Activated CD4-positive, alpha-beta T cell treated with anti-CD3 and anti-CD28 coated beads, Interleukin-2, amount 50 U/mL, for 48 hours (primary cell): ENCODE data around the gene TNFAIP1.

Source experiments
- DNase-seq, 2 experiments: peaks; one replicate each; pipeline ENCODE4 v3.0.0-alpha.2; 2020

Gene TNFAIP1

GRCh38 chr17:28346746-28347246 is 11.2 kb downstream of the TNFAIP1 start:
- DNase-seq = no peak

DNA sequence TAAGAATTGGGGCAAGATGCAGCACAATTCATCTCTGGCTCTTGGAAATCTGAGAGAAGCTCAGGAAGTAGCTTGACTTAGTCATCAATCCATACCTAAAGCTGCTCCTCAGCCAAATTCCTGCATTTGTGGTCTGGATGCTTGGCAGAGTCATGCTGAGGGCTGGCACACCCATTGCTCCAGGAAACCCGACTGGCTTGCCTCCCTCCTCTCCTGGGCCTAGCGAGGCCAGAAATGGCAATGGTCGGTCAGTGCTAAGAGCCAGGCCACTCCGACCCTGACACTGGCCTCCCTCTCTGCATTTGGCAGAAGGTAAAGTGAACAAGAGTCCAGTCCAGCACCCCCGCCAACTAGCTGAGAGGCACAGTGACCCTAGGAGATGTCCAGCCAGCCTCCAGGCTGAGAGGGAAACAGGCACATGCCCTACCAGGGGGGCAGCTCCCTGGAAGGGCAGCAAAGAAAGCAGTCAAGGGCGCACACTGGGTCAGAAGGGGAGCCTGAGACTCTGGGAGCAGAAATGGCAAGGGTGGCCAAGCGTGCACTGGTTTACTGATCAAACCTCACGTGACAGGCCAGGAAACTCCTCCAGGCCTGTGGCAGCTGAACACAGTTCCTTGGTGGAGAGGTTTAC is 11.8 kb downstream of the TNFAIP1 start:
- no peak for DNase-seq

GRCh38 chr17:28348979-28349378 is 13.4 kb downstream of the TNFAIP1 start:
- DNase-seq = no peak

DNA sequence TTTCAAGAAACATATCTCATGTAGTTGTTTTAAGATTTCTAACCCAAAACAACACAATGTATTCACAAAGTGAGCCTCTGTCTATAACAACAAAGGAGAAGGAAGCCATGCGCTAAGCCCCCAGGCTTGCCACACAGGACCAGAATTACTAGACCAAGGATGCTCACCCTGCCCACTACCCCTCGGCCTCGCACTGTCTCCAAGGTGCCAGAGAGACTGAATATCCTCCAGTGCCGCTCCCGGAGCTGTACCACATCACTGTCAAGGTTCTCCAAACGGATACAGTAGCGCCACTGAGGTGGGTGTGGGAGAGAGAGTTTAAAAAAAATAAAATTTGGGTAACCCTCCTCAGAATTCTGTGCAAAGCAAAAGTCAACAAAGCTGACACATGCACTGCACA is 14.7 kb downstream of the TNFAIP1 start:
- DNase-seq = no peak

DNA sequence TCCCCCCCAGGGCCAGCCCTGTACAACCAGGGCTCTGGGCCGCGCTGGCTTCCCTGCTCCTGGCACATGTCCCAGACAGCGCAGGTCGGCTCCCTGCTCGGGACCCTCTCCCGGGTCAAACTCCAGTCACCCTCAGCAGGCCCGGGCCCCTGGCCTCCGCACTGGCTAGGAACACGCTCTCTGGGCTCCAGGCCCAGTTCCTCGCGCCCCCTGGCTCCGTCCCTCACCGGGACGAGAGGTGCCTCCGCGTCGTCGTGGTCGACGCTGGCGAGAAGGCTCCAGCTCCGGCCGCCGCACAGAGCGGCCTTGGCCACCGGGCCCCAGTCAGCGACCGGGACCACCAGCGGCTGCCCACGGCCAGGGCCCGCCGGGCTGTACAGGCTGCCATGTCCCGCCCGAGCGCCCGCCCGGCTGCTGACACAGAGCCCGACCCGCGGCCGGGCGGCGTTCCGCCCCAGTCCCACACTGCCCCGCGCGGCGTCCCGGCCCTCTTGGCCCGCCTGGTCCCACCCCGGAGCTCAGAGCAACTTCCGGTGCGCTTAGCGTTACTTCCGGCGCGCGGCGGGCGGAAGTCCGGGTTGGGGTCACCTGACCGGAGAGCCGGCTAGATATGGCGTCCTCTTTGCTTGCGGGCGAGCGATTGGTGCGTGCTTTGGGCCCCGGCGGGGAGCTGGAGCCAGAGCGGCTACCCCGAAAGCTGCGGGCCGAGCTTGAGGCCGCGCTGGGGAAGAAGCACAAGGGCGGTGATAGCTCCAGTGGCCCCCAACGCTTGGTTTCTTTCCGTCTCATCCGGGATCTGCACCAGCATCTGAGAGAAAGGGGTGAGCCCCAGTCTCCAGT is 21.7 kb downstream of the TNFAIP1 start, which contains the start of gene POLDIP2:
Gene POLDIP2, minus strand, starts transcription at position 467 of the 840 bp plus-strand sequence. Its CDS starts 79 bp downstream, at position 388.
- DNase-seq = peak; percentile 92 to 95

- DNase-seq = no peak
Measured at GRCh38 chr17:28357901-28358197, 22.3 kb downstream of the TNFAIP1 start.

DNA sequence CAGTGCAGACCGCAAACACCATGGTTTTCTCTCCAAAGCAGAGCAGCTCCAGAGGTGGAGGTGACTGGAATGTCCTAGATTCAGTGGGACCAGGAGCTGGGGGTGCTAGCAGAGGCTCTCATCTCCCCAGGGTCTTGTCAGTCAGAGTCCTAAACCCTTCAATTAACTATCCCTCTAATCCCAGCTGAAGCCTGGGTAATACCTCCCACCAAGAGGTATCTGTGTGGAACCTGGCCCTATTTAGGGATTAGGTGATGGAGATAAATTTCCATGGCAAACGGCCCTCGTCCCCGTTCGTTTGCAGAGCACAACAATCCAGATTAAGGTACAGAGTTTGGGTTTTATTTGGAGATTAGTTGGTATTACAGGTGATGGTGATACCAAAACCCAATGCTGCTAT is 27.6 kb downstream of the TNFAIP1 start:
- no peak for DNase-seq

DNA sequence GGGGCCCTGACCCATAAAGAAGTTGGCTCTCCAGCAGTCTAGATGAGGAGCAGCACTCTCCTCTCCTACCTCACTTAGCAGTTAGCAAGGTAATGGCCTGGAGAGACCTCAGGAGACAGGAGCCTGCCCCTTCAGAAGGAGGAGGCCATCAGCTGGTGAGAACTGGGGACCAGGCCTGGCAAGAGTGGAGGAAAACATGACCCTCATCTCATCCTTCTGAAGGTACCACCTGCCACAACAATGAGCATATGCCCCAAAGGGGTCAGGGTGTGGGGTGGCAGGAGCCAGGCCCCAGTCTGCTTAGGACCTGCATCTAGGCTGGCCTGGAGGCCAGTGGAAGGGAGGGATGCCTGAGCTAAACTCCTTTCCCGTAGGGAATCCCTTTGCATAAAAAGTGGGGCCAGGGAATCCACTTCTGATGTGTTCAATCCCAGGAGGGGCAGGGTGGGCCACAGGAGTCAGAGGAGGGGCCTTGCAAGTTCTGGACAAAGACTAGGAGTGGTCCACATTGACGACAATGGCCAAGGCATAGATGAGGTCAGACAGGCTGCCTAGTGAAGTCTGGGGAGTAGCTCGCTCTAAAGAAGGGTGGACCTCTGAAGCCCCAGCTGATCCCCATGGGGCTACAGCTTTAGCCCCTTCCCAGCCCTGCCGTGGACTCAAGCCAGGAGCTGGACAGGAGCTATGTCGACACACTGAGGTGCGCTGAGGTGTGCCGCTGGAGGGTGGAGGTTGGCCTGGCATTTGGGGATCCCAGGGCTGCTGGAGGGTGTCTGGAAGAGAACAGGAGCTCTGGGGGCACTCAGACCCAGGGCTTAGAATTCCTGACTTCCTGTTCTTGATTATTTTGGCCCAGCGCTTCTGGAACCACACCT is 28.5 kb downstream of the TNFAIP1 start:
- DNase-seq = no peak

- no peak for DNase-seq
Measured at GRCh38 chr17:28364665-28365363, 29.3 kb downstream of the TNFAIP1 start, which contains the start of gene SEBOX. TSS of gene SEBOX (minus strand) at chr17:28365199. CDS start at chr17:28365151, 48 bp downstream.

GRCh38 chr17:28365487-28365886 is 29.9 kb downstream of the TNFAIP1 start:
- no peak for DNase-seq

DNA sequence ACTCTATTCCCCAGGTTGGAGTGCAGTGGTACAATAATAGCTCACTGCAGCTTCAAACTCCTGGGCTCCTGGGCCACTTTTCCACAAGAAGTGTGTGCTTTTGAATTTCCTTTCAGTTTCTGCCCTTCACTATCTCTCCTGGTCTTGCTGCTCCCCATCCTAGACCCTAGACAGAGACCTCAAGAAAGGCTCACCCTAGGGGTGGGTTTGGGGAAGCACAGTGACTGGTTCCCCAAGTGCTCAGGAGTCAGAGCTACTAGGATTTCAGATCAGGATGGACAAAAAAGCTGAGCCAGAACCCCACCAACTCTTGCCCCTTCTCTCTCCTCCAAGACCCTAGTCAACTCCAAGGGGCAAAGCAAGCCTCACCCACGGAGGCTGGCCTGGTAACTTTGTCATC is 31.0 kb downstream of the TNFAIP1 start:
- DNase-seq = no peak

DNA sequence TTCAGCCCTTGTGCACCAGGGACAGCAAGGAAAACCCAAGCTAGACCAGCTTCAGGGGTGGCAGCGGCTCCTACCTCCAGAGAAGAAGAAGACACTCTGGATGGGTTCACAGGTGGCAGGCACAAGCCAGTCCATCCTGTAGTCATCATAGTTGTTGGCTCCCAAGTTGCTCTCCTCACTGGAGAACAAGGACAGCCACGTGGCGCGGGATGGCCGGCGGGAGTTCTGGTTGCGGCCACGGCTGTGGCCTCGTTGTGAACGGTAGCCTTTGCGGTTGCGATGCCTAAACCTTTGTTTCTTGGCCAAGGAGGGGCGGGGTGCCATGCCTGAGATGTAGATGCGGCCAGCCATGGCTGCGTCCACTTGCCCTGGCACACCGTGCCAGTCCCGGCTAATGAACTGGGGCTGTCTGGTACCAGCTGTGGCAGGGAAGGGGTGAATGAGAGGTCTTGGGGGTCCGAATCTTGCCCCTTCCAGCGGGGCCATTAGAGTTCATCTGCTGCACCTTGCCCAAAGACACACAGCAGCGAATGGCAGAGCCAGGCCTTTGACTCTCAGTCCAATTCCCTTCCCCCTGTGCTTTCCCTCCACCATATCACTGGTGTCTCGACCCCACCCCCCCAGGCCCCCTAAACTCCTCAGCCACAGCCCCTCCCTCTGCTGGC is 32.2 kb downstream of the TNFAIP1 start:
- DNase-seq = no peak

DNA sequence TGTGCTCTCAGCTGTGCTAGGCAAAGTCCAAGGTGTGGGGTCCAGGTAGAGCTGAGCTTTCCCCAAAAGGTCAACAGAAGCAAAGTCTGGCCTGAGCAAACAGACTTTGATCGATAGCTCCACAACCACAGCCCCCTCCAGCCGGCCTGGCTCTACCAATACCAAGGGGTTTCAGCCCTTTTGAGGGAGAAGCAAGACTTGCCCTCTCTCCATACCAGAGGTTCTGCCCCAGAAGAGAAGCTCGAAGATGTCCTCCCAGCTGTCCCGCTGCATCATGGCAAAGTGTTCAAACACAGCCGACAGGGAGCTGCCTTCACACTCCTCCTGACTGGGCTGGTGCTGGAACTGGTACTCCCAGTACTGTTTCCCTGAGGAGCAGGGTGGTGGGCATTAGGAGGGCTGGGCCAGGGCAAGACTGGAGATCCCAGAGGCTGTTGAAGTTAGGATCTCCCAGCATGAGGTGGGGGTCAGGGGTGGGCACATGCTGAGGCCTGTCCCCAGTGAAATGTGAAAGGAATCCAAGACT is 32.8 kb downstream of the TNFAIP1 start:
- DNase-seq = no peak

DNA sequence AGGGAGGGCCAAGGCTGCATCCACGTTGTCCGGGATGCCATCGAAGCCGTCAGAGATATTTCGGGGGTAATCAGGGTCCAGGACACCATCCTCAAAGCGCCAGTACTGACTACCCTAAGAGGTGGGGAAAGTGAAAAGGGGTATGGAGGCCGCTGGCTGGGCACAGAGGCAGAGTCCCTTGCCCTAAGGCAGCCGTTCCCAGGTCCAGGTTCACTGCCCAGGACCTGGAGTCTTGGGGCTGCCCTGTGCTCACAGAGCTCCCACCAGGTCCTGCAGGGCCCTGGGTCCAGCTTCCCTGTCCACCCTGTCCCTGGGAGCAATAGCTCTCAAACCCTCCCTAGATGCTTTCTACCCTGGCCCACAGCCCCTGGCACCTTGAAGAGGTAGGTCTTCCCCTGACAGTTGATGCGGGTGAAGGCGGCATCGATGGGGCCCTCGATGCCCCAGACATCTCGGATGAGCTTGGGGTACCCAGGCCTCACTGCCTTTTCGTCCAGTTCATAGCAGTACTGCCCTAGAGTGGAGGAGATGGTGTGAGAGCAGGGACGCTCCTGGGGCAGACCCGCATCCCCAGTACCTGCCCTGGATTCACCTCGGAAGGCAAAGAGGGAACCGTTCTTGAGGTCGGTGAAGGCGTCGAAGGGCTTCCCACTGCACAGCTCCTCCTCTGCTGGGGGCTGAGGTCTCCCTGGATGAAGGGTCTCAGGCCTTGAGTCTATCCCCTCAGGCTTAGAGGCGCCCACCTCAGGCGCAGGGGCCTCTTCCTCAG is 33.5 kb downstream of the TNFAIP1 start:
- no peak for DNase-seq

DNA sequence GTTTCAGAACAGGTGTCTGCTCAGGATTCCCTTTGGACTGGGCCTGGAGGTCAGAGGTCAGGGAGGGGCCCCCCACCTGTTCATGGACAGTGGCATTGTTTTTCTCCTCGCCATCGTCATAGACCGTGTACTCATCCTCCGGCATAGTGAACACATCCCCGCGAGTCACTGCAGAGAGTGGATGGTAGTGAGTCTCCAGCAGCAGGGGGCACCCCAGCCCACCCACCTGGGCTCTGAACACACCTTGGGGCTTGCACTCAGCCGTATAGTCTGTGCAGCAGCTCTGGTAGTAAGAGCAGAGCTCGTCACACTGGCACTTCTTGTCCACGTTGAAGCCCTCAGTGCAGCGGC is 34.1 kb downstream of the TNFAIP1 start:
- DNase-seq = no peak

DNA sequence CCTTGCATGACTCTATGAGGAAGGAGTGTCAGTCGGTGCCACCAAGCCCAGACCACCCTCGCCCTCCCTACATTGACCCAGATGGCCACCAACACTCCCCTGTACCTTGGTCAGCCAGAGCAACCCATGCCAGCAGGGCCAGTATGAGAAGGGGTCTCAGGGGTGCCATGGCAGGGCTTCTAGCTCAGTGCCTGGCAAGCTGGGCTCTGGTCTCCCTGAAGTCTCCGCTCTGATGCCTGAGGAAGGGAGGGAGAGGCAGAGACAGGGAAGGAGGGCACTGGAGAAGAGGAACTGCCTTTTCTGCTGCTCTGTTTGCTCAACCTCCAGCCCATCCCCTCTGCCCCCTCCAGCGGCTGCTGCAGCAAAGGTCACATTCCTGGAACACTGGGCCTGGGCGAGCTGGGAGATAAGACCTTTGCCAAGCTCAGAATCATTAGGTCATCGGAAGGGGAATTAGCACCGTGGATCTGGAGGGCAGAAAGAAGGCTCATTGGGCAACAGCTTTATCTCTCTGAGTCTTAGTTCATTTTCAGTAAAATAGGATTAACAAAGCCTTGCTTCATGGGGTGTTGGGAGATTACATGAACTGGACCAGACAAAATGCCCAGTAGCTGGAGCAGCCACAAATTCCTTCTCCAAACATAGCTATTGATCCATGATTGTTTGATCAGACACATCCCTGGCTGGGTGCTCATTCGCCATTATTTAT is 34.6 kb downstream of the TNFAIP1 start, which contains the start of gene VTN:
Gene VTN, minus strand, starts transcription at position 273 of the 709 bp plus-strand sequence. Its CDS starts 104 bp downstream, at position 169.
- no peak for DNase-seq

DNA sequence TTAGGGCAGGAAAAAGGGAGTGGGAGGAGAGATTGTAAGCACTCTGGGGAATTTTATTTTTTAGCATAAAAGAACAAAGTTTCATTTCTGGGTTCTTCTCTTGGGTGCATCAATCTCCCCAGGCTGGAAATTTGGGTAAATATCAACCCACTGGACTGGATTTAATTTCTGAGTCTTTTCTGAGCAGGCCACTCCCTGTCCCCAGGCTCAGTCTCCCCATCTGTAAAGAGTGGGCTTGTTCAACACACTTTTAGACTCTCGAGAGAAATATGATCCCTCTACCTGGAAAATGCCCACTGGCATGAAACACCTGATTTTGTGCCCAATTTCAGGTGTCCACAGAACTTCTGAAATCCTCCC is 35.2 kb downstream of the TNFAIP1 start:
- DNase-seq = no peak

DNA sequence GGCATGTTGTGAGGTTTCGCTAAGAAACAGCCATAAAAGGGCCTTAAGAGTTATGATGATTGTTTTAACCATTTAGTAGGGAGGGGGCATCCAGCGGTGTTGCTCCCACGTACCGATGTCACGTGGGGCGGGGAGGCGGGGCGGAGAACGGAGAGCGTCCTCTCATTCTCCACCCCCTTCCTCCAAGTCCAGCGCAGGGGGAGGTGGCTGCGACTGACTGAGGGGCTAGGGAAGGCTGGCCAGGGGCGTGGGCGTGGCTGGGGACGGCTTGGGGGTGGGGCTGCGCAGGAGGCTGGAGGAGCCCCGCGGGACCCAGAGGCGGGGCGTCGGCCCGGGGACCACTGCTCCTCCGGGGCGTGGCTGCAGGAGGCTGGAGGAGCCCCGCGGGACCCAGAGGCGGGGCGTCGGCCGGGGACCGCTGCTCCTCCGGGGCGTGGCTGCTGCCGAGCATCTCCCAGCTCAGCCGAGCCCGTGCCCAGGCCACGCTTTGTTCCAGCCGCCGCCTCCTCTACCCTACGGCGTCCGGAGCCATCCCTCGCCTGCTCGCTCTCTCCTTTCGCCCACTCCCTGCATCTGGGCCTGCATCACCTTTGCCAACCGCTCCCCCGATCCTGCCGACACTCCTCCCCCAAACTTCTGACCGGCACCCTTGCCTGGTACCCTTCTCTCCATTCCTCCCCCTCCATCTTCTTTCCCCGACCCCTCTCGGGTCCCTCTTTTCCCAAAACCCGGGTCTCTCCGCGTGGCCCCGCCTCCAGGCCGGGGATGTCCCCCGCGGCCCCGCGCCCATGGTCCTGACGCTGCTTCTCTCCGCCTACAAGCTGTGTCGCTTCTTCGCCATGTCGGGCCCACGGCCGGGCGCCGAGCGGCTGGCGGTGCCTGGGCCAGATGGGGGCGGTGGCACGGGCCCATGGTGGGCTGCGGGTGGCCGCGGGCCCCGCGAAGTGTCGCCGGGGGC is 36.0 kb downstream of the TNFAIP1 start, which contains the start of gene SARM1:
Gene SARM1, plus strand, starts transcription at position 450 of the 958 bp plus-strand sequence. Its CDS starts 339 bp downstream, at position 789.
- DNase-seq = peak; percentile 93 to 94
